ENCODE results near the gene LIMA1. TPM values are rescaled to one million over a fixed set of nuclear protein-coding genes. Genes with fewer than 3 reads are reported as not detected.
"Not testable (repeated sequence)": the region's sequence is repeated elsewhere in the genome, so short reads cannot be mapped to it uniquely, and the experiment has no call there.

The LIMA1 gene
- 100 to 1,000 TPM in 2 of 4 donors, 10 to 100 TPM in 2; 85.0 to 140 (median 116) TPM for total RNA-seq

GRCh38 chr12:50283229-50283923 is at the start of gene LIMA1:
Gene LIMA1, minus strand, starts transcription at chr12:50283520. Its CDS starts 34,769 bp downstream, at chr12:50248751.
- peak; percentile 38 to 65 for TF ChIP-seq POLR2A (IDR thresholded peaks at IDR 0.05)
- TF ChIP-seq CTCF (IDR thresholded peaks at IDR 0.05): peak; percentile 58 to 82 (median 72)
- Histone ChIP-seq H3K4me1 (peaks cover 0 to 4% of the 10 kb centered on the region in 2 donors), H3K36me3 (no peaks in the 10 kb centered on the region), H3K9me3 (no peaks in the 10 kb centered on the region), H3K4me3 (peak within 1 kb of the TSS; percentile 59 to 94), H3K27ac (peak within 1 kb of the TSS; percentile 79 to 93), H3K27me3 (no peaks in the 10 kb centered on the region)
- peak; percentile 88 to 91 for DNase-seq
- intact Hi-C loops (cut with DNase I; ENCODE audit: low total_unique reads): loop anchor here (10.0 kb wide), 1 partner anchor 59 kb away; no protein-coding TSS in a partner anchor

GRCh38 chr12:50331745-50332144 is 48.4 kb upstream of the LIMA1 start:
- H3K27me3 ChIP-seq: no peaks in the 10 kb centered on the region

GRCh38 chr12:50328664-50329063 is 45.3 kb upstream of the LIMA1 start:
- intact Hi-C loops (cut with DNase I; ENCODE audit: low total_unique reads); H3K4me1 ChIP-seq; H3K4me3 ChIP-seq: not testable (repeated sequence)

More at GRCh38 chr12:50331745-50332144, 48.4 kb upstream of the LIMA1 start:
- TF ChIP-seq CTCF (IDR thresholded peaks at IDR 0.05): no peak
- no peak for TF ChIP-seq POLR2A (IDR thresholded peaks at IDR 0.05)
- no peak for DNase-seq
- intact Hi-C loops (cut with DNase I; ENCODE audit: low total_unique reads): no loop called here
- no peaks in the 10 kb centered on the region for H3K36me3 ChIP-seq
- H3K9me3 ChIP-seq: no peaks in the 10 kb centered on the region
- no peak overlapping the region for H3K27ac ChIP-seq
- H3K4me3 ChIP-seq: no peak overlapping the region
- no peaks in the 10 kb centered on the region for H3K4me1 ChIP-seq

GRCh38 chr12:50326590-50327284 is 43.4 kb upstream of the LIMA1 start:
- intact Hi-C loops (cut with DNase I; ENCODE audit: low total_unique reads): no loop called here
- no peak for DNase-seq
- no peak for TF ChIP-seq POLR2A (IDR thresholded peaks at IDR 0.05)
- Histone ChIP-seq H3K4me3 (no peak overlapping the region), H3K9me3 (no peaks in the 10 kb centered on the region), H3K27me3 (no peaks in the 10 kb centered on the region), H3K27ac (no peak overlapping the region), H3K4me1 (no peaks in the 10 kb centered on the region), H3K36me3 (no peaks in the 10 kb centered on the region)

More at GRCh38 chr12:50328664-50329063, 45.3 kb upstream of the LIMA1 start:
- not testable (repeated sequence) for H3K27me3 ChIP-seq, H3K27ac ChIP-seq, H3K36me3 ChIP-seq, H3K9me3 ChIP-seq, DNase-seq

GRCh38 chr12:50325890-50326391 is 42.6 kb upstream of the LIMA1 start:
- H3K27me3 ChIP-seq: no peaks in the 10 kb centered on the region
- H3K4me3 ChIP-seq: no peak overlapping the region
- DNase-seq: no peak
- intact Hi-C loops (cut with DNase I; ENCODE audit: low total_unique reads): no loop called here
- TF ChIP-seq CTCF (IDR thresholded peaks at IDR 0.05) (no peak), POLR2A (IDR thresholded peaks at IDR 0.05) (no peak)
- H3K9me3 ChIP-seq: no peaks in the 10 kb centered on the region
- no peak overlapping the region for H3K27ac ChIP-seq
- no peaks in the 10 kb centered on the region for H3K36me3 ChIP-seq
- H3K4me1 ChIP-seq: no peaks in the 10 kb centered on the region

GRCh38 chr12:50324770-50325169 is 41.5 kb upstream of the LIMA1 start:
- H3K36me3 ChIP-seq: not testable (repeated sequence)

GRCh38 chr12:50324077-50324476 is 40.8 kb upstream of the LIMA1 start:
- intact Hi-C loops (cut with DNase I; ENCODE audit: low total_unique reads): not testable (repeated sequence)

More at GRCh38 chr12:50324770-50325169, 41.5 kb upstream of the LIMA1 start:
- H3K4me1 ChIP-seq; H3K27ac ChIP-seq; H3K4me3 ChIP-seq; intact Hi-C loops (cut with DNase I; ENCODE audit: low total_unique reads); H3K27me3 ChIP-seq; H3K9me3 ChIP-seq; DNase-seq: not testable (repeated sequence)

More at GRCh38 chr12:50324077-50324476, 40.8 kb upstream of the LIMA1 start:
- not testable (repeated sequence) for H3K27ac ChIP-seq, H3K4me3 ChIP-seq, DNase-seq, H3K27me3 ChIP-seq, H3K9me3 ChIP-seq, H3K36me3 ChIP-seq, H3K4me1 ChIP-seq
